Measurements from ENCODE around the gene ABLIM2.
A peak's percentile ranks its signal among the peaks of the same experiment; 100 is the strongest.
"Not testable (repeated sequence)": the region's sequence is repeated elsewhere in the genome, so short reads cannot be mapped to it uniquely, and the experiment has no call there.

The ABLIM2 gene

GRCh38 chr4:7950301-7951092 is 208.1 kb downstream of the ABLIM2 start:
- DNase-seq: no peak

DNA sequence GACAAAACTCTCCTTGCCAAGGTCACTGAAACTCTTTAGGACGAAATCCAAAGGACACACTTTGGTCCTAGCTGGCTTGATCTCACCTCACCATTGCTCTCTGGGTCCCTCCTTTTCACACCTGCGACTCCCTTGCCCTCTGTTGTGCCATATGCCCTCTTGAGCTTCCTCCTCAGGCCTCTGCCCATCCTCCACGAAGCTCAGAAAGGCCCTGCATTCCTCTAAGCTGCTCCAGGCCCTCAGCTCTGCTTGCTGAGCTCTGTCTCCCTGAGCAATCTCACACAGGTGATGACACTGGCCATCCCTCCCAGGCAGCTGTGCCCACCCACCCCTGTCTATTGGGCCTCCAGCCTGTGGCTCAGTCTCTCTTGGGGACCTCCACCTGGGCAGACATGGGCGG is 208.9 kb downstream of the ABLIM2 start:
- DNase-seq: no peak

- peak; percentile 34 for DNase-seq
These were observed 210.7 kb downstream of the ABLIM2 start for GRCh38 chr4:7947927-7948326.

- no peak for DNase-seq
These were observed 212.8 kb downstream of the ABLIM2 start for GRCh38 chr4:7945709-7946380.

- DNase-seq: no peak
These were observed 213.9 kb downstream of the ABLIM2 start for GRCh38 chr4:7944599-7945220.

- not testable (repeated sequence) for DNase-seq
These were observed 214.9 kb downstream of the ABLIM2 start for GRCh38 chr4:7943688-7944087.

DNA sequence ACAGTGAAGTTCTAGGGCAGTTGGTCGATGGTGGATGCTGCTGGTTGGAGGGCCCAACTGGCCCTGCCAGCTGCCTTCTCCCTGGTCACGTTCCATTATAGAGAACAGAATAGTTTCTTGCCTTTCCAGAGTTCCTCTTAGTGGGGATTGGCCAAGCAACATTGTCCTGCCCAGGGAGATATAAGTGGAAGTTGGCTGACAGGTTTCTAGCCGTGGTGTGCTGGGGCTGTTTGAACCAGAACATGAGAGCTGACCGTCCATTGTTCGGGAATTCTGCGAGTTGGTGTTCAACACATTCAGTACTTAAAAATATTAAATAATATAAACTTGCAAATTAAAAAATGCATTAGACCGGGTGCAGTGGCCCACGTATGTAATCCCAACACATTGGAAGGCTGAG is 215.4 kb downstream of the ABLIM2 start:
- no peak for DNase-seq

DNA sequence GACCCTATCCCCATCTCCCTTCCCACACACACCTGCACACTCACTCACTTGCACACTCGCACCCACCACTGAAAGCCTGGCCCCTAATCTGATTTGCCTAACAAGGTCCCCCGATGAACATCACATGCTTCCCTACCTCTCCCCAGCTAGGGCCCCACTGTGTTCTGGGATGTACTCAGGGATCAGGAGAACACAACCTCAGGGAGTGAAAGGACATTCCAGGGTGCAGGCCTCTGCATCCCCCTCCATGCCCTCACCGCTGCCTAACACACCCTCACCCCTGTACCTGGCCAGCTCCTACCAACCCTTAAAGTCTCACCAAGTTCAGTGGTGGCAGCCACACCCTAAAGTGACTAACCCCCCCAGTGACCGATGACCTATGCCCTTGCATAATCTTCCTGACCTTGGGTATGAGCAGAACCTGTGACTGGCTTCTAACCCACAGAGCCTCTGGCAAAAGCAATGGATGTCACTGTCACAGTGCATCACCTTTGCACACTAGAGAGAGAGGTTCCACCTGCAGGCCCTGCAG is 216.6 kb downstream of the ABLIM2 start:
- no peak for DNase-seq

DNA sequence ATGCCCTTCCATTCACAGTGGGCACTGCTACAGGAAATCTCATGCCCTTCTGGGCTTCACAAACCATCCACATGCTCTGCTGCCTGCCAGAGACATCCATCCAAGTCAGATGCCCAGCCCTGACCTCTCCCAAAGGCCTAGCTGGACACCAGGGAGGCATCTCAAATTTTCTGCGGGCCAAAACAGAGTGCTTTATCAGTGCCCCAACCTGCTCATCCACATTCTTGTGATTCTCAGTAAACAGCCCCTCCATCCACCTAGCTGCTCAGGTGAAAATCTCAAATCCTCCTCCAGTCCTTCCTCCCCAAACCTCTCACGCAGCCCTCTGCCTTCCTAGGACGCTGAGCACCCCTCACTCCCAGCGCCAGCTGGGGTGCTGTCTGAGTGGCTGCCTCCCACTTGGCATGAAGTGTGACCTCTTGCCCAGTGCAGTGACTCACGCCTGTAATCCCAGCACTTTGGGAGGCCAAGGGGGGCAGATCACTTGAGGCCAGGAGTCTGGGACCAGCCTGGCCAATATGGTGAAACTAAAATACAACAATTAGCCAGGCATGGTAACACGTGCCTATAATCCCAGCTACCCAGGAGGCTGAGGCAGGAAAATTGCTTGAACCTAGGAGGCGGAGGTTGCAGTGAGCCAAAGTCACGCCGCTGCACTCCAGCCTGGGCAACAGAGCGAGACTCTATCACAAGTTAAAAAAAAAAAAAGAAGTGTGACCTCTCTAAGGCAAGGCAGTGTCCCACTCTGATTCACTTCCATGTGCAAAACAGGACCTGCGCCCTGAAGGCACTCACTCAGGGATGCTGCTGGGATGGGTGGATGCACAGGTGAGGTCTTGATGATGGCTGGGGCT is 217.3 kb downstream of the ABLIM2 start:
- DNase-seq: no peak

DNA sequence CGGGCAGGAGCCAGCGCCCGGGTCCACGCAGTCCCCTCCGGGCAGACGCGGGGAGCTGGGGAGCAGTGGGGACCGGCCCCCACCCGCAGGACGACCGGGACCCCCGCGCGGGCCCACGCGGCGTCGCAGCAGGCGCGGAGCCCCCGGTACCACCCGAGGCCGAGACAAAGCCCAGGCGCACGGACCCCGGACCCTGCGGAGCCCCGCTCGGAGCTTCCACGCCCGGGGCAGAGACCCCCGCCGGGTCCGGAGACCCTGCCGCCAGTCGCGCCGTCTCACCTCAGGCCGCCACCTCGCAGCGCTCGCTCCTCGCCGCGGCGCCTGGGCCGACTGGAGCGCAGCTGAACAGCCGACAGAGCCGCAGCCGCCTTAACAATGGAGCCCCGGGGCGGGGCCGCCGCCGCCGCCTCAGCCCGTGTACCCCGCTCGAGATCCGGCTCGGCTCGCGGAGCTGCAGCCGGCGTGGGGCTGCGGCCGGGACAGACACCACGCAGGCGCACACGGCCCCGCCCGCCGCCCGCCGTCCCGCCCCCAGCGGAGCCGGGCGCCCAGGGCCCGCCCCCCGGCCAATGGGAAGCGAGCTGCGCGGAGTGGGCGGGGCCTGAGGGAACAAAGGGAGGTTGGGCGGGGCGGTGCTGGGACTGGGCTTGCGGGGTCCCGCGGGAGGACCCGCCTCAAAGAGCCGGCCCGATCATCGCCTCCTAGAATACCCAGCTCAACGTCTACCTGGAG is 219.1 kb downstream of the ABLIM2 start, which contains the start of gene AFAP1:
AFAP1 (minus strand) TSS at position 485 of the 732 bp plus-strand sequence. CDS start 67,783 bp downstream, outside the sequence.
- DNase-seq: peak; percentile 91

DNA sequence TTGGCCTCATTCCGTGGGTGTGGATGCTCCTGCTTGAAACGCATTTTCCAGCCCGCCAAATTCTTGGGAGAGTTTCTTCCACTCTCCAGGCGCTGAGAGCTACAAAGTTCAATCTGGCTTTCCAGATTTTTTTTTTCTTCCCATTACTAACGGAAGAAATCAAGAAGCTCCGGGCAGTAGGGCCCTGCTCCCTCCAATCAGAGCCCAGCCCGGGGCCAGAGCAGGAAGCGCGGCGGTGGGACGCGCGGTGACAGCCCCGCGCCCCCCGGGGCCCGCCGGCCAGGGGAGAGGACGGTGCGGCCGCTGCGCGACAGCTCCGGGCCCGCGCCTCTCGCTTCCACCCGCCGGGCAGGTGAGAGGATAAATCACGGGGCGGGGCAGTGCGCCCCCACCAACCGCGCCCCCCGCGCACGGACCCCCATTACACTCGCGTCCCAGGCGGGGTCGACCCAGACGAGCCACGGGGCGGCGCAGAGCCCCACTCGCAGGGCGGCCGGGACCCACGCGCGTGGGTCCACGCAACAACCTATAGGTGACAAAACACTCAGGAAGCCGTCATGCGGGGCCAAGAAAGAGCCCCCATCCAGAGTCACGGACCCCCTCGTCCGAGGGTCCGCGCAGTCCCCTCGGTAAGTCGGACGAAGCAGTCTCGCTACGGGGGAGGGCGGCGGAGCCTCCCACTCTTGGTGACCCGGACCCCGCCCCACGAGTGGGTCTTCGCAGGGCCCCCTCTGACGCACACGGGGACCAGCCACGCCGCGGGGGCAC is 219.8 kb downstream of the ABLIM2 start:
- peak; percentile 7 for DNase-seq

DNA sequence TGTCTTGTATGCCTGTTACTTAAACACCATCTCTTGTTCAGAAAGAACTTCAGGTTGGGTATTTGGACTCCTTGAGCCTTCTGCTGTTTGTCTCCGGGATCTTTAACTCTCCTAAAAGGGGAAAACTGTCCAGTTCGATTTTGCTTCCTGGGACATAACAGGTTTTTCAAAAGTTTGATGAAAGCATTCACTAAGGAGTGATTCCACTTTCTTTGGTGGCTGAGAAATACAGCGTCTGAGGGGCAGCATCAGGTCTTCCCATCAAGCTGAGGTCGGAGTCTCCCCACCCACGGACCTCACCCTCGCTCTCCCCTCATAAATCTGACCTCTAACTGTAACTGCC is 220.4 kb downstream of the ABLIM2 start:
- DNase-seq: no peak

DNA sequence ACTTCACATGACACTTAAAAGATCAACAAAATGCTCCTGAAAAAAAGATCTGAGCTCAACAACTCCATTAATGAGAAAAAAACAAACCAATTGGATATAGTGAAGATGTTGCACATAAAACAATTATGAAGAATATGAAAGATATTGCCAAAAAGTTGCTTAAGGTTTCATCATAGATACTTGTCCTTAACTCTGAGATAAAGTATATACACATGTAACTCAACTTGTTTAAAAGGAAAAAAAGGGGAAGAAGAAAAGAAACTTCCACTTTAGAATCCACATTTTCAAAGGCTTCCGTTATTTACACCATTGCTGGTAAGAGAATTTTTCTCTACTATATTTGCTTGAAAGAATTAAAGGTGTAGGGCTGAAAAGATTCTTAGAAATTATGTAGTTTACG is 221.6 kb downstream of the ABLIM2 start:
- DNase-seq: no peak

DNA sequence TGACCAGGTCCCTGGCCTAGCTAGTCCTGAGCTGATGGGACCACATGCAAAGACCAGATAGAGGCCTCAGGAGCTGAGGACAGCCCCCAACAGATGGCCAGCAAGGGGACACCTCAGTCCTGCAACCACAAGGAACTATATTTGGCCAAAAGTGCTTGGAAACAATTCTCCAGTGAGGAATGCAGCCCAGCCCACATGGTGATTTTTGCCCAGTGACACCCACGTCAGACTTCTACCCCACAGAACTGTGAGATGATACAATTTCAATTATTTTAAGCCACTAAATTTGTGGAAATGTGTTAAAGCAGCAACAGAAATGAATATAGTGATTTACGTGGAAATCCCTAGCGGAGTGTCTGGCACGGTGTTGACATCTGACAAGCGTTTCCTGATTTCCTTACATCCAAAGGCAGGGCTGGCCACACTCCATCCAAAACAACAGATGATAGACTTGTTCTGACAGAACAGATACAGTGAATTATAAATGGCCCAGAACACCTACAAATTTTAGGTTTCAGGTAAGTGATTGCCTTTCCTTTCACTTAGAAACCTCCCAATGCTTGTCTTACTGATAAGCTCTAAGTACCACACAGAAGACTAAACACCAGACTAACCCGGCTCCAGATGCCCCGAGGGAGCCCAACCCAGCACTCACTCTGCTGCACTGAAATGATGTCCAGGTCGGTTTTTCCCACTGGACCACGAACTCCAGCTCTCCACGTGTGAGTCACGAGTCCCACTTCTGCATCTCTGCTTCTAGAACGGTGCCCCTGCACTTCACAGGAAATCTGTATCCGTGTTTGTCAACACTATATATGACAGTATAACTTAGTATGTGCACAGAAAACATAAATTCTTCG is 224.7 kb downstream of the ABLIM2 start:
- no peak for DNase-seq

- no peak for DNase-seq
These were observed 226.3 kb downstream of the ABLIM2 start for GRCh38 chr4:7932287-7932686.

- no peak for DNase-seq
These were observed 229.3 kb downstream of the ABLIM2 start for GRCh38 chr4:7929118-7929951.

DNA sequence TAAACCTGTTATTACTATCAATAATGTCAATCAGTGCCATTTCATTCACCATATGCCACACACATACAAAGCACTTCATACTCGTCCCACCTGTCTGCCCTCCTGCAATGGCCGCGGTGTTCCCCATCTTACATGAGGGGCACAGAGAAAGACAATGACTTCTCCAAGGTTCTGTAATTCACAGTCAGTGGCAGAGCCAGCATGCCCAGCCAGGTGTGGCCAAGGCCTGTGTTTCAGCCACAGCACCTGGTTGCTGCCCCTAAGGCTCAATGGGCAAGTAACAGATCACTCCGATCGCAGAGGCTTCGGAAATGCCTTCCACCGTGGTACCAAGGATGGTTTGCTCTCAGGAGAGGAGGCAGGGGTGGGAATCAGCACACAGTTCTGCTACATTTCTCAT is 229.9 kb downstream of the ABLIM2 start:
- no peak for DNase-seq

GRCh38 chr4:7926822-7927221 is 231.8 kb downstream of the ABLIM2 start:
- no peak for DNase-seq

- no peak for DNase-seq
These were observed 234.0 kb downstream of the ABLIM2 start for GRCh38 chr4:7924570-7924969.
